ENCODE results near the gene MAMDC4.
A peak's percentile ranks its signal among the peaks of the same experiment; 100 is the strongest.
"Not testable (repeated sequence)": the region's sequence is repeated elsewhere in the genome, so short reads cannot be mapped to it uniquely, and the experiment has no call there.

The MAMDC4 gene

DNA sequence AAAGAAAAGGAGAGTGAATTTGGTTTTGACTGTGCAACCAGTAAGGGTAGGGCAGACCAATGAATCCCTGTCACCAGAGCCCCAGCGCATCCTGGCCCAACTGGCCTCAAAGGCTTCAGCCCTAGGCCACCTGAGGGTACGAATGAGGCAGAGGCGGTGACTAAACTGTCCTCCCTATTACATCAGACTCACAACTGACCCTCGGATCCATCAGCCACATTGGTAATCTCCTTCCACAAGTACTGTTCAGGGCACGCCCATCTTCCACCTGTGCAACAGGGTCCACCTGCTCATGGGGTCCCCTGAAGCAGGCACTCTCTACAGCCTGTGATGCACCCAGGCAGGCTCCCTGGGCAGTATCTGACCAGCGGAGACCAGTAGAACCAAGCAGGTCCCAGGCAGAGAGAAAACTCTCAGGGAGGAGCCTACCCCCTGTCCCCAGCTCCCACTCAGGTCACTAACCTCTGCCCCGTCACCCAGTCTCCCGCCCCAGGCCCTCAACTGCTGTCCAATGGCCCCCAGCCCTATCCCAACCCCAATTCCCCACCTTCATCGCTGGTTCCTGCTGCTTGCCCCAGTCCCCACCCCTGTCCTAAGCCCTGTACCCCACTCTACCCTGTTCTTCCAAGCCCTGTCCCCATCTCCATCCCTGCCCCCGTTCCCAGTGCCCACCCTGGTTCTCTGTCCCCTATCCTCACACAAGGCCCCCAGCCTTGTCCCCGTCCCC lies 13.1 kb downstream of the MAMDC4 start:
- Histone ChIP-seq H3K79me2 (ENCODE audit: control insufficient read depth, insufficient read depth, low read length, poor library complexity) (peaks cover 10% of the 10 kb centered on the region), H2BK5ac (ENCODE audit: low read depth, low read length, poor library complexity) (no peak overlapping the region), H3K4me3 (ENCODE audit: low read depth, low read length) (peak overlapping the region; percentile 99), H4K8ac (ENCODE audit: low read depth, low read length) (peak overlapping the region; percentile 6), H4K91ac (ENCODE audit: low read depth, low read length) (no peak overlapping the region), H4K12ac (ENCODE audit: low read depth, low read length) (no peak overlapping the region), H3K14ac (ENCODE audit: low read length) (peak overlapping the region; percentile 27), H2BK120ac (ENCODE audit: insufficient read depth, low read length, poor library complexity) (no peak overlapping the region), H3K9me3 (ENCODE audit: insufficient read depth, low read depth, low read length) (peaks cover 14% of the 10 kb centered on the region), H3K27ac (ENCODE audit: low read depth, low read length) (no peak overlapping the region), H2BK12ac (ENCODE audit: low read length) (no peak overlapping the region), H3K23ac (ENCODE audit: low read length) (peak overlapping the region; percentile 81), H3K4me1 (ENCODE audit: control insufficient read depth in 1 of 2, insufficient read depth in 2 of 2, low read length in 2 of 2) (peaks cover 6 to 7% of the 10 kb centered on the region in 2 experiments), H3K27me3 (ENCODE audit: insufficient read depth, low read length) (no peaks in the 10 kb centered on the region), H3K36me3 (ENCODE audit: control insufficient read depth in 1 of 2, insufficient read depth in 2 of 2, low read length in 2 of 2) (peaks cover 38 to 45% of the 10 kb centered on the region in 2 experiments), H2AFZ (ENCODE audit: insufficient read depth, low read length, poor library complexity) (no peak overlapping the region), H3K4me2 (ENCODE audit: low read length) (peak overlapping the region; percentile 79), H3K4ac (ENCODE audit: low read depth, low read length) (peak overlapping the region; percentile 82), H2AK5ac (ENCODE audit: low read length) (no peak overlapping the region), H3K79me1 (ENCODE audit: low read length) (peaks cover 4% of the 10 kb centered on the region), H3K18ac (ENCODE audit: low read length) (no peak overlapping the region), H3K9ac (ENCODE audit: low read length) (peak overlapping the region; percentile 70)
- WGBS (ENCODE audit: extremely low coverage, insufficient coverage, insufficient read length), result no CpG with 5 or more reads among the region's 11 CpGs
- peak in 1 of 2 donors; percentile 20 for DNase-seq

DNA sequence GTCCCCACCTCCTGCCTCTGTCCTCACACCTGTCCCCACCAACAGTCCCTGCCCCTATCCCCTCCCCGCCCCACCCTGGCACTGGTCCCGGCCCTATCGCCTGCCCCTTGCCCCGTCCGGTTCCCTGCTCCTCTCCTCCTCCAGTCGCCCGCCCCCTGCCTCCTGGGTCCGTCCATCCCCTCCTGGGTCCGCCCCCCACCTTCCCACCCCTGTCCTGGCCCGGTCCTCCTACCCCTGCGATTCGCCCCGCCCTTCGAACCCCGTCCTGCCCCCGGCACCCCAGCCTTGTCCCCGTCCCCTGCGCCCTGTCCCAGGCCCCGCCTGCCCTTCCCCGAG lies 13.6 kb downstream of the MAMDC4 start:
- peak overlapping the region; percentile 26 for H4K12ac ChIP-seq (ENCODE audit: low read depth, low read length)
- peaks cover 6 to 7% of the 10 kb centered on the region in 2 experiments for H3K4me1 ChIP-seq (ENCODE audit: control insufficient read depth in 1 of 2, insufficient read depth in 2 of 2, low read length in 2 of 2)
- H3K4ac ChIP-seq (ENCODE audit: low read depth, low read length), result peak overlapping the region; percentile 82
- H3K4me3 ChIP-seq (ENCODE audit: low read depth, low read length), result peak overlapping the region; percentile 99
- WGBS (ENCODE audit: extremely low coverage, insufficient coverage, insufficient read length), result no CpG with 5 or more reads among the region's 20 CpGs
- H3K9me3 ChIP-seq (ENCODE audit: insufficient read depth, low read depth, low read length), result peaks cover 15% of the 10 kb centered on the region
- H3K14ac ChIP-seq (ENCODE audit: low read length), result peak overlapping the region; percentile 27
- H2AFZ ChIP-seq (ENCODE audit: insufficient read depth, low read length, poor library complexity), result peak overlapping the region; percentile 18
- H2BK120ac ChIP-seq (ENCODE audit: insufficient read depth, low read length, poor library complexity), result peak overlapping the region; percentile 9
- H2AK5ac ChIP-seq (ENCODE audit: low read length), result peak overlapping the region; percentile 16
- H3K36me3 ChIP-seq (ENCODE audit: control insufficient read depth in 1 of 2, insufficient read depth in 2 of 2, low read length in 2 of 2), result peaks cover 33 to 40% of the 10 kb centered on the region in 2 experiments
- peaks cover 10% of the 10 kb centered on the region for H3K79me2 ChIP-seq (ENCODE audit: control insufficient read depth, insufficient read depth, low read length, poor library complexity)
- H3K23ac ChIP-seq (ENCODE audit: low read length), result no peak overlapping the region
- H2BK5ac ChIP-seq (ENCODE audit: low read depth, low read length, poor library complexity), result peak overlapping the region; percentile 15
- H2BK12ac ChIP-seq (ENCODE audit: low read length), result no peak overlapping the region
- peak overlapping the region; percentile 58 for H4K91ac ChIP-seq (ENCODE audit: low read depth, low read length)
- H3K4me2 ChIP-seq (ENCODE audit: low read length), result peak overlapping the region; percentile 79
- peak overlapping the region; percentile 55 for H3K18ac ChIP-seq (ENCODE audit: low read length)
- H3K27me3 ChIP-seq (ENCODE audit: insufficient read depth, low read length), result no peaks in the 10 kb centered on the region
- H3K79me1 ChIP-seq (ENCODE audit: low read length), result peaks cover 4% of the 10 kb centered on the region
- H4K8ac ChIP-seq (ENCODE audit: low read depth, low read length), result peak overlapping the region; percentile 55
- DNase-seq, result peak in 1 of 2 donors; percentile 10
- peak overlapping the region; percentile 21 for H3K27ac ChIP-seq (ENCODE audit: low read depth, low read length)
- H3K9ac ChIP-seq (ENCODE audit: low read length), result peak overlapping the region; percentile 97

DNA sequence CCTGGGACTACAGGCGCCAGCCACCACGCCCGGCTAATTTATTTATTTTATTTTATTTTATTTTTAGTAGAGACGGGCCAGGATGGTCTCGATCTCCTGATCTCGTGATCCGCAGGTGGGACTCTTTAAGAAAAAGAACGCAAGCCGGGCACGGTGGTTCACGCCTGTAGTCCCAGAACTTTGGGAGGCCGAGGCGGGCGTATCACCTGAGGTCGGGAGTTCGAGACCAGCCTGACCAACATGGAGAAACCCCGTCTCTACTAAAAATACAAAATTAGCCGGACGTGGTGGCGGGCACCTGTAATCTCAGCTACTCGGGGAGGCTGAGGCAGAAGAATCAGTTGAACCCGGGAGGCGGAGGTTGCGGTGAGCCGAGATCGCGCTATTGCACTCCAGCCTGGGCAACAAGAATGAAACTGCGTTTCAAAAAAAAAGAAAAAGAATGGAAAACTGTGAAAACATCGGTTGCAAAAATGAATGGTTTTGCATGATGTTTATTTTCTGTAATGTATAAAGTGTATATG lies 14.8 kb downstream of the MAMDC4 start:
- H3K18ac ChIP-seq (ENCODE audit: low read length); H3K79me2 ChIP-seq (ENCODE audit: control insufficient read depth, insufficient read depth, low read length, poor library complexity); H4K12ac ChIP-seq (ENCODE audit: low read depth, low read length); H2BK5ac ChIP-seq (ENCODE audit: low read depth, low read length, poor library complexity); H3K4me2 ChIP-seq (ENCODE audit: low read length); H3K4me3 ChIP-seq (ENCODE audit: low read depth, low read length); H3K79me1 ChIP-seq (ENCODE audit: low read length); H2BK120ac ChIP-seq (ENCODE audit: insufficient read depth, low read length, poor library complexity); H2AK5ac ChIP-seq (ENCODE audit: low read length); H2BK12ac ChIP-seq (ENCODE audit: low read length); H3K14ac ChIP-seq (ENCODE audit: low read length); H3K4ac ChIP-seq (ENCODE audit: low read depth, low read length); H3K27ac ChIP-seq (ENCODE audit: low read depth, low read length); H3K23ac ChIP-seq (ENCODE audit: low read length); H3K9ac ChIP-seq (ENCODE audit: low read length); H4K8ac ChIP-seq (ENCODE audit: low read depth, low read length); H4K91ac ChIP-seq (ENCODE audit: low read depth, low read length); H3K27me3 ChIP-seq (ENCODE audit: insufficient read depth, low read length); H3K4me1 ChIP-seq (ENCODE audit: control insufficient read depth in 1 of 2, insufficient read depth in 2 of 2, low read length in 2 of 2); H2AFZ ChIP-seq (ENCODE audit: insufficient read depth, low read length, poor library complexity): not testable (repeated sequence)
- Histone ChIP-seq H3K9me3 (ENCODE audit: insufficient read depth, low read depth, low read length) (peaks cover 19% of the 10 kb centered on the region), H3K36me3 (ENCODE audit: control insufficient read depth in 1 of 2, insufficient read depth in 2 of 2, low read length in 2 of 2) (peaks cover 20 to 28% of the 10 kb centered on the region in 2 experiments)
- peak in 1 of 2 donors; percentile 0 for DNase-seq
- no CpG with 5 or more reads among the region's 29 CpGs for WGBS (ENCODE audit: extremely low coverage, insufficient coverage, insufficient read length)

DNA sequence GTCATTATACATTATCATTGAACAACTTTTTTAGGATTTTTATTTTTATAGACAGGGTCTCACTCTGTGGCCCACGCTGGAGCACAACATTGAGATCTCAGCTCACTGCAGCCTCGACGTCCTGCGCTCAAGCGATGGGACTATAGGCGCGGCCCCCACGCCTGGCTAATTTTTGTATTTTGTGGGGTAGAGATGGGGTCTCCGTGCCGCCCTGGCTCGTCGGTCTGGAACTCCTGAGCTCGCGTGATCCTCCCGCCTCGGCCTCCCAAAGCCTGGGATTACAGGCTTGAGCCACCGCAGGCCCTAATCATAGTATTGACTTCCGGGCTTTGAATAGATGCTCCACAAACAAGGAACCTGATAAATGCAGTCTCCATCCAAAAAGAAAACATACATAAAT lies 15.3 kb downstream of the MAMDC4 start:
- H2BK5ac ChIP-seq (ENCODE audit: low read depth, low read length, poor library complexity), result no peak overlapping the region
- DNase-seq, result no peak
- no peak overlapping the region for H4K8ac ChIP-seq (ENCODE audit: low read depth, low read length)
- no peak overlapping the region for H3K4me2 ChIP-seq (ENCODE audit: low read length)
- H4K12ac ChIP-seq (ENCODE audit: low read depth, low read length), result no peak overlapping the region
- no peak overlapping the region for H3K23ac ChIP-seq (ENCODE audit: low read length)
- H4K91ac ChIP-seq (ENCODE audit: low read depth, low read length), result no peak overlapping the region
- H3K36me3 ChIP-seq (ENCODE audit: control insufficient read depth in 1 of 2, insufficient read depth in 2 of 2, low read length in 2 of 2), result peaks cover 15 to 23% of the 10 kb centered on the region in 2 experiments
- H3K79me1 ChIP-seq (ENCODE audit: low read length), result peaks cover 4% of the 10 kb centered on the region
- H2AFZ ChIP-seq (ENCODE audit: insufficient read depth, low read length, poor library complexity), result no peak overlapping the region
- no peak overlapping the region for H2BK12ac ChIP-seq (ENCODE audit: low read length)
- H3K27ac ChIP-seq (ENCODE audit: low read depth, low read length), result no peak overlapping the region
- peaks cover 6 to 7% of the 10 kb centered on the region in 2 experiments for H3K4me1 ChIP-seq (ENCODE audit: control insufficient read depth in 1 of 2, insufficient read depth in 2 of 2, low read length in 2 of 2)
- no peak overlapping the region for H3K18ac ChIP-seq (ENCODE audit: low read length)
- no peak overlapping the region for H2AK5ac ChIP-seq (ENCODE audit: low read length)
- peaks cover 22% of the 10 kb centered on the region for H3K9me3 ChIP-seq (ENCODE audit: insufficient read depth, low read depth, low read length)
- no peak overlapping the region for H3K14ac ChIP-seq (ENCODE audit: low read length)
- H3K4ac ChIP-seq (ENCODE audit: low read depth, low read length), result no peak overlapping the region
- no peaks in the 10 kb centered on the region for H3K27me3 ChIP-seq (ENCODE audit: insufficient read depth, low read length)
- no peak overlapping the region for H2BK120ac ChIP-seq (ENCODE audit: insufficient read depth, low read length, poor library complexity)
- no peak overlapping the region for H3K4me3 ChIP-seq (ENCODE audit: low read depth, low read length)
- no CpG with 5 or more reads among the region's 18 CpGs for WGBS (ENCODE audit: extremely low coverage, insufficient coverage, insufficient read length)
- H3K9ac ChIP-seq (ENCODE audit: low read length), result no peak overlapping the region
- H3K79me2 ChIP-seq (ENCODE audit: control insufficient read depth, insufficient read depth, low read length, poor library complexity), result peaks cover 10% of the 10 kb centered on the region

All from trophoblast cell (in vitro differentiated cells and primary cell).